GM12892 (cell line): Measurements from ENCODE around the gene SMOC2.

Source experiments
- POLR2A ChIP-seq: IDR thresholded peaks from 2 replicates; pipeline ENCODE4 v1.6.1; 2011; ENCODE audit warnings: low read depth, low read length, control low read depth
- TAF1 ChIP-seq: IDR thresholded peaks from 2 replicates; pipeline ENCODE4 v1.6.1; 2011; ENCODE audit warnings: low read depth, mild to moderate bottlenecking, control low read depth, low read length, borderline replicate concordance

- no peak for TF ChIP-seq POLR2A
- no peak for TF ChIP-seq TAF1
Observed at GRCh38 chr6:168585441-168585840, 144.5 kb downstream of the SMOC2 start.
